Measurements from ENCODE around the gene CDIPT.

CDIPT gene

DNA sequence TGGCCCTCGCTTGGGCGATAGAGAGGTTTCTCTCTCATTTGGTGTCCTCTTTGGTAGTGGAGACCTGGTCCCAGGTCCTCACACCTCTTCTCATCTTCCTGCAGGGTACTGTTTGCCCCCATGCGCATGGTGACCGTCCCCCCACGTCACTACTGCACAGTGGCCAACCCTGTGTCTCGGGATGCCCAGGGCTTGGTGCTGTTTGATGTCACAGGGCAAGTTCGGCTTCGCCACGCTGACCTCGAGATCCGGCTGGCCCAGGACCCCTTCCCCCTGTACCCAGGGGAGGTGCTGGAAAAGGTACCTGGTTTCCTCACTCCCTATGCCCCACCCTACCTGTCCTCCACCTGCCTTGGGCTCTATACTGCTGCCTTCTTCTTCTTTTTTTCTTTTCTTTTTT lies 32.3 kb downstream of the CDIPT start:
- no peaks in the 10 kb centered on the region for H4K20me1 ChIP-seq (ENCODE audit: insufficient read depth, low read length, poor library complexity, severe bottlenecking)
- no peaks in the 10 kb centered on the region for H3K27me3 ChIP-seq (ENCODE audit: insufficient read depth, low read length, poor library complexity, severe bottlenecking)
- no peaks in the 10 kb centered on the region for H3K9me3 ChIP-seq (ENCODE audit: insufficient read depth, low read depth, low read length)
- no peak overlapping the region for H3K4me2 ChIP-seq (ENCODE audit: low read depth, low read length, poor library complexity, severe bottlenecking)
- H3K9ac ChIP-seq (ENCODE audit: low read depth, low read length, poor library complexity, severe bottlenecking), result no peak overlapping the region
- no peaks in the 10 kb centered on the region for H3K36me3 ChIP-seq (ENCODE audit: insufficient read depth, low read length)
- H2AFZ ChIP-seq (ENCODE audit: low read length), result no peak overlapping the region
- no peaks in the 10 kb centered on the region for H3K4me1 ChIP-seq (ENCODE audit: insufficient read depth, low read length, poor library complexity, severe bottlenecking)
- no peak overlapping the region for H3K4me3 ChIP-seq (ENCODE audit: low read length, poor library complexity, severe bottlenecking)
- H3F3A ChIP-seq (ENCODE audit: low read depth), result no peaks in the 10 kb centered on the region
- no peaks in the 10 kb centered on the region for H3K79me2 ChIP-seq (ENCODE audit: insufficient read depth, low read length)
- H3K9me2 ChIP-seq (replicated peaks; ENCODE audit: low read depth, low read length), result no peaks in the 10 kb centered on the region
- TF ChIP-seq EZH2phosphoT487 (IDR thresholded peaks at IDR 0.05; ENCODE audit: borderline replicate concordance), result no peak
- TF ChIP-seq, protein P1, sequence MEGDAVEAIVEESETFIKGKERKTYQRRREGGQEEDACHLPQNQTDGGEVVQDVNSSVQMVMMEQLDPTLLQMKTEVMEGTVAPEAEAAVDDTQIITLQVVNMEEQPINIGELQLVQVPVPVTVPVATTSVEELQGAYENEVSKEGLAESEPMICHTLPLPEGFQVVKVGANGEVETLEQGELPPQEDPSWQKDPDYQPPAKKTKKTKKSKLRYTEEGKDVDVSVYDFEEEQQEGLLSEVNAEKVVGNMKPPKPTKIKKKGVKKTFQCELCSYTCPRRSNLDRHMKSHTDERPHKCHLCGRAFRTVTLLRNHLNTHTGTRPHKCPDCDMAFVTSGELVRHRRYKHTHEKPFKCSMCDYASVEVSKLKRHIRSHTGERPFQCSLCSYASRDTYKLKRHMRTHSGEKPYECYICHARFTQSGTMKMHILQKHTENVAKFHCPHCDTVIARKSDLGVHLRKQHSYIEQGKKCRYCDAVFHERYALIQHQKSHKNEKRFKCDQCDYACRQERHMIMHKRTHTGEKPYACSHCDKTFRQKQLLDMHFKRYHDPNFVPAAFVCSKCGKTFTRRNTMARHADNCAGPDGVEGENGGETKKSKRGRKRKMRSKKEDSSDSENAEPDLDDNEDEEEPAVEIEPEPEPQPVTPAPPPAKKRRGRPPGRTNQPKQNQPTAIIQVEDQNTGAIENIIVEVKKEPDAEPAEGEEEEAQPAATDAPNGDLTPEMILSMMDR (conservative IDR thresholded peaks at IDR 0.05; ENCODE audit: low read length), result no peak

DNA sequence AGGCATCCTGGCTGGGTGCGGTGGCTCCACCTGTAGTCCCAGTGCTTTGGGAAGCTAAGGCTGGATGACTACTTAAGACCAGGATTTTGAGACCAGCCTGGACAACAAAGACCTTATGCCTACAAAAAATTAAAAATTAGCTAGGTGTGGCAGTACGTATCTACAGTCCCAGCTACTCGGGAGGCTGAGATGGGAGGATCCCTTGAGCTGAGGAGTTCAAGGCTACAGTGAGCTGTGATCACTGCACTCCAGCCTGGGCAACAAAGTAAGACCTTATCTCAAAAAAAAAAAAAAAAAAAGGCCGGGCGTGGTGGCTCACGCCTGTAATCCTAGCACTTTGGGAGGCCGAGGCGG lies 36.7 kb downstream of the CDIPT start:
- Histone ChIP-seq H3K27me3 (ENCODE audit: insufficient read depth, low read length, poor library complexity, severe bottlenecking) (no peaks in the 10 kb centered on the region), H3K4me2 (ENCODE audit: low read depth, low read length, poor library complexity, severe bottlenecking) (no peak overlapping the region), H2AFZ (ENCODE audit: low read length) (no peak overlapping the region), H3K79me2 (ENCODE audit: insufficient read depth, low read length) (no peaks in the 10 kb centered on the region), H3F3A (ENCODE audit: low read depth) (no peaks in the 10 kb centered on the region), H3K9me3 (ENCODE audit: insufficient read depth, low read depth, low read length) (no peaks in the 10 kb centered on the region), H3K9me2 (replicated peaks; ENCODE audit: low read depth, low read length) (no peaks in the 10 kb centered on the region), H3K36me3 (ENCODE audit: insufficient read depth, low read length) (no peaks in the 10 kb centered on the region), H3K4me1 (ENCODE audit: insufficient read depth, low read length, poor library complexity, severe bottlenecking) (peaks cover 5% of the 10 kb centered on the region), H3K4me3 (ENCODE audit: low read length, poor library complexity, severe bottlenecking) (no peak overlapping the region), H3K9ac (ENCODE audit: low read depth, low read length, poor library complexity, severe bottlenecking) (no peak overlapping the region), H4K20me1 (ENCODE audit: insufficient read depth, low read length, poor library complexity, severe bottlenecking) (no peaks in the 10 kb centered on the region)
- no peak for TF ChIP-seq EZH2phosphoT487 (IDR thresholded peaks at IDR 0.05; ENCODE audit: borderline replicate concordance)
- TF ChIP-seq, protein P1 (conservative IDR thresholded peaks at IDR 0.05; ENCODE audit: low read length), result no peak

GRCh38 chr16:29825145-29826044 lies 37.6 kb downstream of the CDIPT start:
- Histone ChIP-seq H3K4me3 (ENCODE audit: low read length, poor library complexity, severe bottlenecking) (no peak overlapping the region), H3K36me3 (ENCODE audit: insufficient read depth, low read length) (no peaks in the 10 kb centered on the region), H3K27me3 (ENCODE audit: insufficient read depth, low read length, poor library complexity, severe bottlenecking) (no peaks in the 10 kb centered on the region), H3F3A (ENCODE audit: low read depth) (no peaks in the 10 kb centered on the region), H3K79me2 (ENCODE audit: insufficient read depth, low read length) (no peaks in the 10 kb centered on the region), H4K20me1 (ENCODE audit: insufficient read depth, low read length, poor library complexity, severe bottlenecking) (peaks cover 3% of the 10 kb centered on the region), H3K4me1 (ENCODE audit: insufficient read depth, low read length, poor library complexity, severe bottlenecking) (peaks cover 11% of the 10 kb centered on the region), H3K9me3 (ENCODE audit: insufficient read depth, low read depth, low read length) (no peaks in the 10 kb centered on the region), H2AFZ (ENCODE audit: low read length) (no peak overlapping the region), H3K4me2 (ENCODE audit: low read depth, low read length, poor library complexity, severe bottlenecking) (no peak overlapping the region), H3K9me2 (replicated peaks; ENCODE audit: low read depth, low read length) (no peaks in the 10 kb centered on the region), H3K9ac (ENCODE audit: low read depth, low read length, poor library complexity, severe bottlenecking) (no peak overlapping the region)
- TF ChIP-seq, protein P1 (conservative IDR thresholded peaks at IDR 0.05; ENCODE audit: low read length), result no peak
- no peak for TF ChIP-seq EZH2phosphoT487 (IDR thresholded peaks at IDR 0.05; ENCODE audit: borderline replicate concordance)
